ENCODE data around the gene RSBN1L.

DNA sequence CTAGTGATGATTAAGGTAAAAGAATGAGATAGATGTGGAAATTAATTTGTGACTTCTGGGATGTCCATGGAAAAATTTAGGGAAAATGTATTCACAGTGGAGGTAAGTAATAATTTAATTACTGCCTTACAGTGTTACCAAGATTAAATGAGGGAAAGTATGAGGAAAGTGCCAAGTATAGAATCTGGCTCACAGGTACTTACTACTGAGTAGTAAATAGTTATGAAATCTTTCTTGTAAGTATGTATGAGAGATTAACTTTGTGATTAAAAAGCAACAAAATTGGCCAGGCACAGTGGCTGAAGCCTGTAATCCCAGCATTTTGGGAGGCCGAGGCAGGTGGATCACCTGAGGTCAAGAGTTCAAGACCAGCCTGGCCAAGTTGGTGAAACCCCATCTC is 42.1 kb downstream of the RSBN1L start:
- TF ChIP-seq, protein P1, sequence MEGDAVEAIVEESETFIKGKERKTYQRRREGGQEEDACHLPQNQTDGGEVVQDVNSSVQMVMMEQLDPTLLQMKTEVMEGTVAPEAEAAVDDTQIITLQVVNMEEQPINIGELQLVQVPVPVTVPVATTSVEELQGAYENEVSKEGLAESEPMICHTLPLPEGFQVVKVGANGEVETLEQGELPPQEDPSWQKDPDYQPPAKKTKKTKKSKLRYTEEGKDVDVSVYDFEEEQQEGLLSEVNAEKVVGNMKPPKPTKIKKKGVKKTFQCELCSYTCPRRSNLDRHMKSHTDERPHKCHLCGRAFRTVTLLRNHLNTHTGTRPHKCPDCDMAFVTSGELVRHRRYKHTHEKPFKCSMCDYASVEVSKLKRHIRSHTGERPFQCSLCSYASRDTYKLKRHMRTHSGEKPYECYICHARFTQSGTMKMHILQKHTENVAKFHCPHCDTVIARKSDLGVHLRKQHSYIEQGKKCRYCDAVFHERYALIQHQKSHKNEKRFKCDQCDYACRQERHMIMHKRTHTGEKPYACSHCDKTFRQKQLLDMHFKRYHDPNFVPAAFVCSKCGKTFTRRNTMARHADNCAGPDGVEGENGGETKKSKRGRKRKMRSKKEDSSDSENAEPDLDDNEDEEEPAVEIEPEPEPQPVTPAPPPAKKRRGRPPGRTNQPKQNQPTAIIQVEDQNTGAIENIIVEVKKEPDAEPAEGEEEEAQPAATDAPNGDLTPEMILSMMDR (IDR thresholded peaks at IDR 0.05), result no peak
- no peak for TF ChIP-seq POLR2A (IDR thresholded peaks at IDR 0.05)
